K562 (cell line): ENCODE measurements around the gene DLGAP1. TPM values are rescaled to one million over a fixed set of nuclear protein-coding genes. Genes with fewer than 3 reads are reported as not detected.

Experiments used
- DDX20 ChIP-seq: fragments of 450-650 bp; IDR thresholded peaks from 2 replicates; pipeline ENCODE4 v1.6.1; 2016; ENCODE audit warnings: missing genetic modification characterization, low read depth, mild to moderate bottlenecking, missing compliant biosample characterization, moderate library complexity
- HMGXB4 ChIP-seq: sonication (generic); formaldehyde crosslinking; IDR thresholded peaks from 2 replicates; pipeline ENCODE4 v1.8.1; 2023; ENCODE audit warnings: mild to moderate bottlenecking, missing genetic modification reagents
- KLF10 ChIP-seq: fragments of 250-450 bp; sonication (Bioruptor Pico); IDR thresholded peaks from 2 replicates; pipeline ENCODE4 v1.6.1; 2021; ENCODE audit warnings: matching md5 sums
- polyA plus RNA-seq, 8 experiments: library from polyadenylated mRNA; depleted of rRNA in 4 of 8; stranded (reverse) in 5 of 8; unstranded in 3 of 8; fragments of >200 nt; fragmentation: Nextera tagmentation in 2 of 8; fragmentation: Illumina TruSeq in 1 of 8; extraction: Ambion mirVana in 2 of 8; extraction: Trizol in 1 of 8; gene quantifications; 2 replicates each; pipeline versions ENCODE4 v1.2.1 to v1.2.3, GENCODE V29; 2011 to 2014; ENCODE audit warnings: inconsistent platforms in 1 of 8, missing spikeins in 1 of 8
- total RNA-seq, 7 experiments: library from RNA; depleted of rRNA in 6 of 7; stranded (reverse); fragments of >200 nt in 6 of 7; fragmentation: Illumina TruSeq in 2 of 7; extraction: Trizol in 2 of 7; gene quantifications; 2 replicates each; pipeline versions ENCODE4 v1.2.1 to v1.2.3, GENCODE V29; 2011 to 2021; ENCODE audit warnings: low replicate concordance in 1 of 7
- TF ChIP-seq, protein P1 (sequence below), 2 experiments: fragments of 450-650 bp in 1 of 2; sonication (generic) in 1 of 2; formaldehyde crosslinking in 1 of 2; IDR thresholded peaks in 1 of 2; conservative IDR thresholded peaks in 1 of 2; 2 replicates each; pipeline versions ENCODE4 v1.6.1 to v1.8.1; 2016 to 2023; ENCODE audit warnings: mild to moderate bottlenecking in 2 of 2, moderate library complexity in 2 of 2, inconsistent platforms in 1 of 2, missing genetic modification reagents in 1 of 2
- TF ChIP-seq, protein P2 (sequence below): sonication (generic); formaldehyde crosslinking; IDR thresholded peaks from 2 replicates; pipeline ENCODE4 v1.8.0; 2022; ENCODE audit warnings: mild to moderate bottlenecking, missing genetic modification reagents
- TF ChIP-seq, protein P3 (sequence below): fragments of 250-450 bp; sonication (Bioruptor Pico); IDR thresholded peaks from 2 replicates; pipeline ENCODE4 v1.8.0; 2021; ENCODE audit warnings: moderate library complexity, mild to moderate bottlenecking, inconsistent platforms
- TF ChIP-seq, protein P4 (sequence below): IDR thresholded peaks from 2 replicates; pipeline ENCODE4 v1.6.1; 2011; ENCODE audit warnings: borderline replicate concordance, low read depth, mild to moderate bottlenecking, moderate library complexity, low read length; ENCODE audit not compliant: insufficient read depth, poor library complexity, severe bottlenecking

Gene DLGAP1
- total and polyA plus RNA-seq, 9 of the 15 experiments (the other 6 are each of a cell fraction or from before 2014, with no cell fraction given): 0.04 to 0.22 (median 0.08) TPM

GRCh38 chr18:3603421-3604234 lies 851.5 kb downstream of the DLGAP1 start (continued):
- TF ChIP-seq, protein P1, sequence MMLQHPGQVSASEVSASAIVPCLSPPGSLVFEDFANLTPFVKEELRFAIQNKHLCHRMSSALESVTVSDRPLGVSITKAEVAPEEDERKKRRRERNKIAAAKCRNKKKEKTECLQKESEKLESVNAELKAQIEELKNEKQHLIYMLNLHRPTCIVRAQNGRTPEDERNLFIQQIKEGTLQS (IDR thresholded peaks at IDR 0.05): no peak
- TF ChIP-seq, protein P1 (CRISPR knock-in tag; conservative IDR thresholded peaks at IDR 0.05): 0 out of 2 replicates have a peak, but pooled peaks have one; percentile 70
- TF ChIP-seq, protein P2, sequence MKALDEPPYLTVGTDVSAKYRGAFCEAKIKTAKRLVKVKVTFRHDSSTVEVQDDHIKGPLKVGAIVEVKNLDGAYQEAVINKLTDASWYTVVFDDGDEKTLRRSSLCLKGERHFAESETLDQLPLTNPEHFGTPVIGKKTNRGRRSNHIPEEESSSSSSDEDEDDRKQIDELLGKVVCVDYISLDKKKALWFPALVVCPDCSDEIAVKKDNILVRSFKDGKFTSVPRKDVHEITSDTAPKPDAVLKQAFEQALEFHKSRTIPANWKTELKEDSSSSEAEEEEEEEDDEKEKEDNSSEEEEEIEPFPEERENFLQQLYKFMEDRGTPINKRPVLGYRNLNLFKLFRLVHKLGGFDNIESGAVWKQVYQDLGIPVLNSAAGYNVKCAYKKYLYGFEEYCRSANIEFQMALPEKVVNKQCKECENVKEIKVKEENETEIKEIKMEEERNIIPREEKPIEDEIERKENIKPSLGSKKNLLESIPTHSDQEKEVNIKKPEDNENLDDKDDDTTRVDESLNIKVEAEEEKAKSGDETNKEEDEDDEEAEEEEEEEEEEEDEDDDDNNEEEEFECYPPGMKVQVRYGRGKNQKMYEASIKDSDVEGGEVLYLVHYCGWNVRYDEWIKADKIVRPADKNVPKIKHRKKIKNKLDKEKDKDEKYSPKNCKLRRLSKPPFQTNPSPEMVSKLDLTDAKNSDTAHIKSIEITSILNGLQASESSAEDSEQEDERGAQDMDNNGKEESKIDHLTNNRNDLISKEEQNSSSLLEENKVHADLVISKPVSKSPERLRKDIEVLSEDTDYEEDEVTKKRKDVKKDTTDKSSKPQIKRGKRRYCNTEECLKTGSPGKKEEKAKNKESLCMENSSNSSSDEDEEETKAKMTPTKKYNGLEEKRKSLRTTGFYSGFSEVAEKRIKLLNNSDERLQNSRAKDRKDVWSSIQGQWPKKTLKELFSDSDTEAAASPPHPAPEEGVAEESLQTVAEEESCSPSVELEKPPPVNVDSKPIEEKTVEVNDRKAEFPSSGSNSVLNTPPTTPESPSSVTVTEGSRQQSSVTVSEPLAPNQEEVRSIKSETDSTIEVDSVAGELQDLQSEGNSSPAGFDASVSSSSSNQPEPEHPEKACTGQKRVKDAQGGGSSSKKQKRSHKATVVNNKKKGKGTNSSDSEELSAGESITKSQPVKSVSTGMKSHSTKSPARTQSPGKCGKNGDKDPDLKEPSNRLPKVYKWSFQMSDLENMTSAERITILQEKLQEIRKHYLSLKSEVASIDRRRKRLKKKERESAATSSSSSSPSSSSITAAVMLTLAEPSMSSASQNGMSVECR (CRISPR knock-in tag): peak; percentile 47
- TF ChIP-seq, protein P3, sequence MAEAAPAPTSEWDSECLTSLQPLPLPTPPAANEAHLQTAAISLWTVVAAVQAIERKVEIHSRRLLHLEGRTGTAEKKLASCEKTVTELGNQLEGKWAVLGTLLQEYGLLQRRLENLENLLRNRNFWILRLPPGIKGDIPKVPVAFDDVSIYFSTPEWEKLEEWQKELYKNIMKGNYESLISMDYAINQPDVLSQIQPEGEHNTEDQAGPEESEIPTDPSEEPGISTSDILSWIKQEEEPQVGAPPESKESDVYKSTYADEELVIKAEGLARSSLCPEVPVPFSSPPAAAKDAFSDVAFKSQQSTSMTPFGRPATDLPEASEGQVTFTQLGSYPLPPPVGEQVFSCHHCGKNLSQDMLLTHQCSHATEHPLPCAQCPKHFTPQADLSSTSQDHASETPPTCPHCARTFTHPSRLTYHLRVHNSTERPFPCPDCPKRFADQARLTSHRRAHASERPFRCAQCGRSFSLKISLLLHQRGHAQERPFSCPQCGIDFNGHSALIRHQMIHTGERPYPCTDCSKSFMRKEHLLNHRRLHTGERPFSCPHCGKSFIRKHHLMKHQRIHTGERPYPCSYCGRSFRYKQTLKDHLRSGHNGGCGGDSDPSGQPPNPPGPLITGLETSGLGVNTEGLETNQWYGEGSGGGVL (CRISPR knock-in tag): no peak
- TF ChIP-seq, protein P4, sequence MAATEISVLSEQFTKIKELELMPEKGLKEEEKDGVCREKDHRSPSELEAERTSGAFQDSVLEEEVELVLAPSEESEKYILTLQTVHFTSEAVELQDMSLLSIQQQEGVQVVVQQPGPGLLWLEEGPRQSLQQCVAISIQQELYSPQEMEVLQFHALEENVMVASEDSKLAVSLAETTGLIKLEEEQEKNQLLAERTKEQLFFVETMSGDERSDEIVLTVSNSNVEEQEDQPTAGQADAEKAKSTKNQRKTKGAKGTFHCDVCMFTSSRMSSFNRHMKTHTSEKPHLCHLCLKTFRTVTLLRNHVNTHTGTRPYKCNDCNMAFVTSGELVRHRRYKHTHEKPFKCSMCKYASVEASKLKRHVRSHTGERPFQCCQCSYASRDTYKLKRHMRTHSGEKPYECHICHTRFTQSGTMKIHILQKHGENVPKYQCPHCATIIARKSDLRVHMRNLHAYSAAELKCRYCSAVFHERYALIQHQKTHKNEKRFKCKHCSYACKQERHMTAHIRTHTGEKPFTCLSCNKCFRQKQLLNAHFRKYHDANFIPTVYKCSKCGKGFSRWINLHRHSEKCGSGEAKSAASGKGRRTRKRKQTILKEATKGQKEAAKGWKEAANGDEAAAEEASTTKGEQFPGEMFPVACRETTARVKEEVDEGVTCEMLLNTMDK: no peak
- TF ChIP-seq DDX20 (tag) (peak; percentile 17; the same call in 1 of the 2 replicates), KLF10 (CRISPR knock-in tag) (peak; percentile 87; the same call in 1 of the 2 replicates), HMGXB4 (0 out of 2 replicates have a peak, but pooled peaks have one; percentile 11)
